HCT116 (cell line): Measurements from ENCODE around the gene GAL3ST2. TPM values are rescaled to one million over a fixed set of nuclear protein-coding genes. Genes with fewer than 3 reads are reported as not detected.

Experiments
- ATAC-seq: fragments of 200-7000 bp; cut with Tn5 transposase; 2 replicates; pipeline ENCODE4 v1.9.1; 2020; ENCODE audit warnings: mild to moderate bottlenecking, moderate library complexity
- BruUV-seq: library from RNA; stranded (reverse); fragments of 400-500 nt; replicated peaks from 2 replicates; lab custom pipeline; 2021; lab: Mats Ljungman, UMichigan
- CTCF ChIA-PET: fragments of 300-600 bp; sonication (Branson Sonifier 250); formaldehyde crosslinking; loops from one replicate; lab custom pipeline; 2021; ENCODE audit warnings: antibody characterized with exemption; lab: Charles Lee
- POLR2A ChIA-PET: fragments of 300-600, 350-600 bp; sonication (Branson Sonifier 250); formaldehyde crosslinking; loops from one replicate; lab custom pipeline; 2021; ENCODE audit warnings: antibody characterized with exemption; lab: Charles Lee
- RAD21 ChIA-PET, 2 experiments: fragments of 300-600 bp; sonication (Branson Sonifier 250); formaldehyde crosslinking; loops; one replicate each; lab custom pipeline; 2023; ENCODE audit warnings: low total read pairs in 2 of 2; ENCODE audit not compliant: uncharacterized antibody in 2 of 2, unreplicated experiment in 2 of 2, low non-redundant PET in 1 of 2; lab: Charles Lee
- DNase-seq: peaks from one replicate; pipeline ENCODE4 v3.0.0-alpha.2; 2010; ENCODE audit warnings: low read depth, low spot score
- H2AFZ ChIP-seq: fragments of 200-600 bp; shearing (Covaris generic), sonication (generic); 2 replicates; pipeline ENCODE4 v1.6.1; 2017; ENCODE audit warnings: low read depth, mixed run types, mixed read lengths, antibody characterized with exemption, low read length; ENCODE audit not compliant: poor library complexity, severe bottlenecking
- H3K27ac ChIP-seq: 2 replicates; pipeline ENCODE4 v1.5.1; 2012; ENCODE audit warnings: low read depth, low read length
- H3K27me3 ChIP-seq: fragments of 200-600 bp; sonication (generic); 2 replicates; pipeline ENCODE4 v1.6.1; 2016; ENCODE audit warnings: mixed run types, low read length, mixed read lengths; ENCODE audit not compliant: insufficient read depth
- H3K36me3 ChIP-seq, 2 experiments: fragments of 200-500 bp in 1 of 2; fragments of 200-600 bp in 1 of 2; sonication (Bioruptor generic) in 1 of 2; sonication (generic) in 1 of 2; 2 replicates each; pipeline versions ENCODE4 v1.5.1 to v1.6.1; 2014 to 2016; ENCODE audit warnings: low read length in 2 of 2, inconsistent platforms in 1 of 2, mixed read lengths in 1 of 2, mixed run types in 1 of 2; ENCODE audit not compliant: insufficient read depth in 2 of 2, control insufficient read depth in 1 of 2
- H3K4me1 ChIP-seq, 2 experiments: fragments of 200-600 bp in 1 of 2; sonication (generic) in 1 of 2; 2 replicates each; pipeline versions ENCODE4 v1.5.1 to v1.6.1; 2012 to 2017; ENCODE audit warnings: low read length in 2 of 2, inconsistent platforms in 1 of 2, mild to moderate bottlenecking in 1 of 2, mixed read lengths in 1 of 2, mixed run types in 1 of 2, moderate library complexity in 1 of 2; ENCODE audit not compliant: insufficient read depth in 2 of 2, control insufficient read depth in 1 of 2
- H3K4me2 ChIP-seq: fragments of 200-600 bp; sonication (generic); 2 replicates; pipeline ENCODE4 v1.6.1; 2017; ENCODE audit warnings: mixed run types, low read length, mixed read lengths
- H3K4me3 ChIP-seq, 2 experiments: fragments of 200-600 bp in 1 of 2; sonication (generic) in 1 of 2; replicated peaks in 1 of 2; 2 replicates each; pipeline ENCODE4 v1.5.1; 2011 to 2016; ENCODE audit warnings: low read length in 2 of 2, control low read depth in 1 of 2, low read depth in 1 of 2, mild to moderate bottlenecking in 1 of 2, mixed read lengths in 1 of 2, mixed run types in 1 of 2
- H3K79me2 ChIP-seq: fragments of 200-600 bp; sonication (generic); 2 replicates; pipeline ENCODE4 v1.6.1; 2017; ENCODE audit warnings: mild to moderate bottlenecking, mixed run types, low read length, moderate library complexity, mixed read lengths; ENCODE audit not compliant: insufficient read depth
- H3K9ac ChIP-seq: fragments of 200-600 bp; sonication (generic); 2 replicates; pipeline ENCODE4 v1.6.1; 2016; ENCODE audit warnings: low read length, mixed read lengths
- H3K9me2 ChIP-seq: fragments of 200-600 bp; sonication (generic), shearing (Covaris generic); 2 replicates; pipeline ENCODE4 v1.6.1; 2017; ENCODE audit warnings: mixed run types, mild to moderate bottlenecking, moderate library complexity; ENCODE audit not compliant: insufficient read depth
- H3K9me3 ChIP-seq, 2 experiments: fragments of 200-500 bp in 1 of 2; fragments of 200-600 bp in 1 of 2; sonication (Bioruptor generic) in 1 of 2; sonication (generic) in 1 of 2; 2 replicates each; pipeline ENCODE4 v1.6.1; 2014 to 2017; ENCODE audit warnings: low read length in 2 of 2, mixed read lengths in 2 of 2, inconsistent platforms in 1 of 2, low read depth in 1 of 2, mild to moderate bottlenecking in 1 of 2, mixed run types in 1 of 2, moderate library complexity in 1 of 2; ENCODE audit not compliant: control insufficient read depth in 1 of 2, insufficient read depth in 1 of 2
- H4K20me1 ChIP-seq: fragments of 200-600 bp; sonication (generic), shearing (Covaris generic); 2 replicates; pipeline ENCODE4 v1.6.1; 2017; ENCODE audit warnings: mixed run types, mild to moderate bottlenecking, moderate library complexity; ENCODE audit not compliant: insufficient read depth
- ATF3 ChIP-seq: IDR thresholded peaks from 2 replicates; pipeline ENCODE4 v1.6.1; 2012
- CTCF ChIP-seq, 3 experiments: fragments of 200-600 bp in 1 of 3; sonication (generic) in 1 of 3; IDR thresholded peaks in 2 of 3; conservative IDR thresholded peaks in 1 of 3; 2 replicates each; pipeline ENCODE4 v1.5.1; 2012 to 2017; ENCODE audit warnings: low read depth in 2 of 3, low read length in 2 of 3, antibody characterized with exemption in 1 of 3, borderline replicate concordance in 1 of 3, control low read depth in 1 of 3, mild to moderate bottlenecking in 1 of 3, mixed read lengths in 1 of 3, mixed run types in 1 of 3, moderate library complexity in 1 of 3; ENCODE audit not compliant: insufficient read depth in 1 of 3
- ELF1 ChIP-seq: IDR thresholded peaks from 2 replicates; pipeline ENCODE4 v1.6.1; 2012; ENCODE audit warnings: low read depth, borderline replicate concordance
- EZH2 ChIP-seq: fragments of 200-600 bp; sonication (generic); IDR thresholded peaks from 2 replicates; pipeline ENCODE4 v1.6.1; 2017; ENCODE audit warnings: antibody characterized with exemption, mixed run types
- EZH2phosphoT487 ChIP-seq: fragments of 200-600 bp; IDR thresholded peaks from 2 replicates; pipeline ENCODE4 v1.6.1; 2018; ENCODE audit warnings: antibody characterized with exemption, borderline replicate concordance
- FOSL1 ChIP-seq: IDR thresholded peaks from 2 replicates; pipeline ENCODE4 v1.6.1; 2012; ENCODE audit warnings: low read depth
- JUND ChIP-seq: IDR thresholded peaks from 2 replicates; pipeline ENCODE4 v1.6.1; 2012
- POLR2A ChIP-seq: IDR thresholded peaks from 2 replicates; pipeline ENCODE4 v1.7.0; 2011; ENCODE audit warnings: borderline replicate concordance; ENCODE audit not compliant: insufficient read depth, insufficient read length; ENCODE audit errors: extremely low read depth
- REST ChIP-seq: IDR thresholded peaks from 2 replicates; pipeline ENCODE4 v1.6.1; 2012; ENCODE audit warnings: low read depth
- ZBTB33 ChIP-seq: IDR thresholded peaks from 2 replicates; pipeline ENCODE4 v1.6.1; 2011; ENCODE audit warnings: mild to moderate bottlenecking, low read length, moderate library complexity; ENCODE audit not compliant: insufficient replicate concordance; ENCODE audit errors: extremely low read depth
- ZFX ChIP-seq: fragments of 450-650 bp; IDR thresholded peaks from 2 replicates; pipeline ENCODE4 v1.6.1; 2017
- ZNF274 ChIP-seq: fragments of 200-500 bp; sonication (Bioruptor generic); IDR thresholded peaks from 2 replicates; pipeline ENCODE4 v1.6.1; 2014; ENCODE audit warnings: mild to moderate bottlenecking, low read depth, low read length, inconsistent platforms
- intact Hi-C: fragments of 100-400 bp; cut with micrococcal nuclease; formaldehyde crosslinking; loops from 2 replicates; pipeline ENCODE4 v1.10.0; 2022
- total RNA-seq: library from RNA; stranded (reverse); gene quantifications from one replicate; pipeline ENCODE4 v1.2.1, GENCODE V29; 2021; ENCODE audit not compliant: unreplicated experiment

The GAL3ST2 gene
- total RNA-seq, 1 experiment from 2014 or later, result 0.44 TPM

GRCh38 chr2:241750076-241750840, 26.4 kb upstream of the GAL3ST2 start:
- ChIA-PET POLR2A (no interaction called here), RAD21 (no interaction called here), CTCF (no interaction called here)
- no TSS peak for BruUV-seq
- Histone ChIP-seq H3K27me3 (no peaks in the 10 kb centered on the region), H3K36me3 (peaks cover 0 to 5% of the 10 kb centered on the region in 2 experiments; a peak in 3 of 4 replicates), H3K9me3 (no peaks in the 10 kb centered on the region), H4K20me1 (no peaks in the 10 kb centered on the region), H3K4me2 (no peak overlapping the region), H3K4me1 (no peaks in the 10 kb centered on the region), H3K27ac (no peak overlapping the region), H3K9me2 (no peaks in the 10 kb centered on the region), H3K79me2 (no peaks in the 10 kb centered on the region), H3K4me3 (no peak overlapping the region), H3K9ac (no peak overlapping the region), H2AFZ (no peak overlapping the region)
- TF ChIP-seq ELF1 (no peak), ATF3 (no peak), EZH2phosphoT487 (no peak), REST (no peak), CTCF (IDR thresholded peaks at IDR 0.05 in 2 of 3, conservative IDR thresholded peaks at IDR 0.05 in 1 of 3; ENCODE audit: borderline replicate concordance in 1 of 3, insufficient read depth in 1 of 3, low read depth in 2 of 3, low read length in 2 of 3) (no peak), ZFX (no peak), FOSL1 (no peak), ZBTB33 (no peak), POLR2A (no peak), ZNF274 (no peak), JUND (no peak), EZH2 (no peak)
- intact Hi-C loops, result no loop called here
- DNase-seq (no peak), ATAC-seq (no peak)
